Activated CD8-positive, alpha-beta memory T cell treated with anti-CD3 and anti-CD28 coated beads, Interleukin-2, amount 50 U/mL, for 1 hour (primary cell): Measurements from ENCODE around the gene SEC24C.
A peak's percentile ranks its signal among the peaks of the same experiment; 100 is the strongest.
"Not testable (repeated sequence)": the region's sequence is repeated elsewhere in the genome, so short reads cannot be mapped to it uniquely, and the experiment has no call there.

Experiments used
- DNase-seq: peaks from one replicate; pipeline ENCODE4 v3.0.0-alpha.2; 2020; ENCODE audit errors: extremely low read depth

Gene SEC24C

DNA sequence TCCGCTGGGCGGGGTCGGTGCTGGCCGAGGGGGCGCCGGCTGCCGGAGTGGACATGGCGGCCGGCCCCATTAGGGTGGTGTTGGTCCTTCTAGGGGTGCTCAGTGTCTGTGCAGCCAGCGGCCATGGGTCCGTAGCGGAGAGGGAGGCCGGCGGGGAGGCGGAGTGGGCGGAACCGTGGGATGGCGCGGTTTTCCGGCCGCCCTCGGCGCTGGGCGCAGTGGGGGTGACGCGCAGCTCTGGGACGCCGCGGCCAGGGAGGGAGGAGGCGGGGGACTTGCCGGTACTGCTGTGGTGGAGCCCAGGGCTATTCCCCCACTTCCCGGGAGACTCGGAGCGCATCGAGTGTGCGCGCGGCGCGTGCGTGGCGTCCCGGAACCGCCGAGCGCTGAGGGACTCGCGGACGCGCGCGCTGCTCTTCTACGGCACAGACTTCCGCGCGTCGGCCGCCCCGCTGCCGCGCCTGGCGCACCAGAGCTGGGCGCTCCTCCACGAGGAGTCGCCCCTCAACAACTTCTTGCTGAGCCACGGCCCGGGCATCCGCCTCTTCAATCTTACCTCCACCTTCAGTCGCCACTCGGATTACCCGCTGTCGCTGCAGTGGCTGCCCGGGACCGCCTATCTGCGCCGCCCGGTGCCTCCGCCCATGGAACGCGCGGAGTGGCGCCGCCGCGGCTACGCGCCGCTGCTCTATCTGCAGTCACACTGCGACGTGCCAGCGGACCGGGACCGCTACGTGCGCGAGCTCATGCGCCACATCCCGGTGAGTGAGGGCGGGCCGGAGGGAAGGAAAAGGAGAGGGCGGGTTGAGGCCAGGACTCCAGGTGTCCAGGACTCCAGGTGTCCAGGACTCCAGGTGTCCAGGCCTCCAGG, 28.3 kb downstream of the SEC24C start:
- peak; percentile 53 for DNase-seq

DNA sequence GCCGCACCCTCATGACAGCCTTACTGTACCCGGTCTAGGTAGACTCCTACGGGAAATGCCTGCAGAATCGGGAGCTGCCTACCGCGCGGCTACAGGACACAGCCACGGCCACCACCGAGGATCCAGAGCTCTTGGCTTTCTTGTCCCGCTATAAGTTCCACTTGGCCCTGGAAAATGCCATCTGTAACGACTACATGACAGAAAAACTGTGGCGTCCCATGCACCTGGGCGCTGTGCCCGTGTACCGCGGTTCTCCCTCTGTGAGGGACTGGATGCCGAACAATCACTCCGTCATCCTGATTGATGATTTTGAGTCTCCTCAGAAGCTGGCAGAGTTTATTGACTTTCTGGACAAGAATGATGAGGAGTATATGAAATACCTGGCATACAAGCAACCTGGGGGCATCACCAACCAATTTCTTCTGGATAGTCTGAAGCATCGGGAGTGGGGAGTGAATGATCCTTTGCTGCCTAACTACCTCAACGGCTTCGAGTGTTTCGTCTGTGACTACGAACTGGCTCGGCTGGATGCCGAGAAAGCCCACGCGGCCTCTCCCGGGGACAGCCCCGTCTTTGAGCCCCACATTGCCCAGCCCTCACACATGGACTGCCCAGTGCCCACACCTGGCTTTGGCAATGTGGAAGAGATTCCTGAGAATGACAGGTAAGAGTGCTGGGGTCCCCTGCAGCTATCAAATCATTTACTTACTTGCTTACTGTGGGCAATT, 29.1 kb downstream of the SEC24C start:
- DNase-seq: no peak

DNA sequence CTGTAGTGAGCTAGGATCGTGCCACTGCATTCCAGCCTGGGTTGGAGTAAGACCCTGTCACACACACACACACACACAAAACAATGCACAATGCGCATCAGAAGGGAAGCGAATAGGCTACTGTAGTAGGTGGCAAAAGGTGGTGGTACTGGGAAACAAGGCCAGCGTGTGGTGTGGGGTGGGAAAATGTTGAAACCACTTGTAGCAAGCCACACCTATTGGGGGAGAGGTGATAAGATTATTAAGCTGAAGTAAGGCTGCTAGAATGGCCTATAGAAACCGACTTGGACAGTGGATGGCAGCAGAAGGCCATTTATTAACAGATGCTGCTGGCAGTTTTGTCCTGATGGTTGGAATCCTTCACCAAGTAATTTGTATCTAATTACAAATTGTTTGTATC, 30.5 kb downstream of the SEC24C start:
- DNase-seq: no peak

DNA sequence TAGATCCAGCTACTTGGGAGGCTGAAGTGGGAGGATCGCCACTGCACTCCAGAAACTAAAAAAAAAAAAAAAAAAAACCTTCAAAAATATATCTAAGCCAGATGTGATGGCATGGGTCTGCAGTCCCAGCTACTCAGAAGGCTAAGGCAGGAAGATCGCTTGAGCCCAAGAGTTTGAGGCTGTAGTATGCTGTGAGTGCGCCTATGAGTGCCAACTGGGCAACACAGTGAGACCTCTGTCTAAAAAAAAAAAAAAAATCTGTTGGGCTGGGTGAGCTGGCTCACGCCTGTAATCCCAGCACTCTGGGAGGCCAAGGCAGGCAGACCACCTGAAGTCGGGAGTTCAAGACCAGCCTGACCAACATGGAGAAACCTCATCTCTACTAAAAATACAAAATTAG, 34.8 kb downstream of the SEC24C start:
- DNase-seq: no peak

DNA sequence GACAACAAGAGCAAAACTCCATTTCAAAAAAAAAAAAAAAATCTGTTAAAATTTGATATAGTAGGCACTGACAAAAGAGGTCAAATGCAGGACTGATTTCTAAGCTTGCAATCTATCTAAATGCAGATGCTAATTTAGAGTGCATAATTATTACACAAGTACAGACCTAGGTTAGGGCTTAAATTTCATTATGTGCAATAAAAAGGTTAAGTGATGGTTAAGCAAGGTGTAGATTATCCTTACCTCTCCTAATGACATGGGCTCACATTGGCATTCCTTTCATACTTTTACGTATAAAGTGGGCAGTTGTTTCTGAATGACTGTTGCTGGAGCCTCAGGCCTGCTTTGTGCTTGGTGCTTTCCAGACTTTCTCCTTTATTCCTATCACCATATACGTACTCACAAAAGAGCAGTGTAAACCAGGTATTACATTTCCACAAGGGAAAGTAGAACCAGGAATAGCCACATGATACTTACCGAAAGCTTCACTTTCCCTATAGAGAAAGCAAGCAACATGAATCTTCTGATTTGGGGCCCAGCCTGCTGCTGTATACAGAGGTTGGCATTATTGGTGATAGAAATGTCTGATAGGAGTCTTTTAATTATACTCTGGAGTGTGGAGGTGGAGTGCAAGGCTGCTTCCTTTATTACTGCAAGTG, 35.5 kb downstream of the SEC24C start:
- no peak for DNase-seq

DNA sequence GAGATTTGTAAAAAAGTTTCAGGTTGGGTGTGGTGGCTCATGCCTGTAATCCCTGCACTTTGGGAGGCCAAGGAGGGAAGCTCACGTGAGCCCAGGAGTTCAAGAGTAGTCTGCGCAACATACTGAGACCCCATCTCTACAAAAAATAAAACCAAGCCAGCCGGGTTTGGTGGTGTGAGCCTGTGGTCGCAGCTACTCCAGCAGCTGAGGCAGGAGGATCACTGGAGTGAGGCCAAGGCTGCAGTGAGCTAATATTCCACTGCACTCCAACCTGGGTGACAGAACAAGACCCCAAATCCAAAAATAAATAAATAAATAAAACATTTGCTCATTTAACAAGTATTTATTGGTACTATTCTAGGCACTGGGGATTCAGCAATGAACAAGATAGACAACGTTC, 36.1 kb downstream of the SEC24C start:
- no peak for DNase-seq

DNA sequence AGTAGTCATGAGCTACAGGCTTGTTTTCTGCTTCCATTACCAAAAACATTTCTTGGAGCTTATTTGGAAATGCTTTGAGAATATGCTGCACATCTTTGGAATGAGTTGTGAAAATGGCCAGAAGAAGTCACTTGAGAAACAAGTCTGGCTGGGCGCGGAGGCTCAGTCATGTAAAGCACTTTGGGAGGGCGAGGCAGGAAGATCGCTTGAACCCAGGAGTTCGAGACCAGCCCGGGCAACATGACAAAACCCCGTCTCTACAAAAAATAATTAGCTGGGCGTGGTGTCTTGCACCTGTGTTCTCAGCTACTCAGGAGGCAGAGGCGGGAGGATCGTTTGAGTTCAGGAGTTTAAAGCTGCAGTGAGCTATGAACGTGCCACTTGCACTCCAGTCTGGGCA, 36.8 kb downstream of the SEC24C start:
- no peak for DNase-seq

DNA sequence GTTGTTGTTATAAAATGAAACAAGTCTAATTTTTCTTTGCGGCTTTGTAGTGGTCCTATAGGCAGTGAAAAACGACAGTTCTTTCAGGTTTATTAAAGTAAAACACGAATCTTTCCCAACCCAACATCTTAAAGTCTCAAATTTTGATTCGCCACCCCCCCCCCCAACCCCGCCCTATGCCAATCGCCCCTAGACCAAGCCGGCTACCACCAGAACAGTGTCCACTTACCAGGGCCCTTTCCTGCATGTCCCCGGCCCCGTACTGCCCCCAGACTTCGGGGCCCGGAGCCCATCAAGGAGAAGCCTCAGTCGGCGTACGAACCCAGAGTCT, 37.3 kb downstream of the SEC24C start:
- DNase-seq: no peak

DNA sequence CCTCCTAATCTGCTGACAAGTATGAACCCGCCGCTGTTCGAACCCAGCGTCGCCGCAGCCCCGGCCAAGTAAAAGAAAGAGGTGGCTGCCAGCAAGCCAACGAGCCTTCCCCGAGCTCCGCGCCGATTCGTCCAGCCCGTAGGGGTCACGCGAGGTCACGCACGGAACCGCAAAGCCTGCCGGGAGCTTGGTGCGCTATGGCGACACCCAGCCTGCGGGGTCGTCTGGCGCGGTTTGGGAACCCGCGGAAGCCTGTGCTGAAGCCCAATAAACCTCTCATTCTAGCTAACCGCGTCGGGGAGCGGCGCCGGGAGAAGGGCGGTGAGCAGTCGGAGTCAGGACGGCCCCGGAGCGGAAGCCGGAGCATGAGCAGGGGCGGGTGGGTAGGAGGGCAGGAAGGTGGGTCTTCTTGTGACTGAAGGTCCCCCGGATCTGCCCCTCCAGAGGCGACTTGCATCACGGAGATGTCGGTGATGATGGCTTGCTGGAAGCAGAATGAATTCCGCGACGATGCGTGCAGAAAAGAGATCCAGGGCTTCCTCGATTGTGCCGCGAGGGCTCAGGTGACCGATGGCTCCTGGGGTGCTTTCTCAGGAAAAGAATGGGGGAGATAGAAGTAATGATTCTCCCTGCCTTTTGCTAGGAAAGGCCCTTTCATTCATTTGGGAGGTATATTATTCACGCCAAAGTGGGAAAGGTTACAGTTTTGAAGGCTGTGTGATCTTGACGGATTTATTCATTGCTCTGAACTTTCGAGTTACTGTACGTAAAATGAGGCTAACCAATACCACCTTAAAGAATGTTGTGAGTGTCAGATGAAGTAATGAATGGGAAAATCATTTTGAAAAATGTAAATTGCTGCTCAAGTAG, 37.9 kb downstream of the SEC24C start, which contains the start of gene CHCHD1:
TSS of gene CHCHD1 (plus strand) at position 170 of the 870 bp plus-strand sequence. CDS start at position 198, 28 bp downstream.
- peak; percentile 68 for DNase-seq

DNA sequence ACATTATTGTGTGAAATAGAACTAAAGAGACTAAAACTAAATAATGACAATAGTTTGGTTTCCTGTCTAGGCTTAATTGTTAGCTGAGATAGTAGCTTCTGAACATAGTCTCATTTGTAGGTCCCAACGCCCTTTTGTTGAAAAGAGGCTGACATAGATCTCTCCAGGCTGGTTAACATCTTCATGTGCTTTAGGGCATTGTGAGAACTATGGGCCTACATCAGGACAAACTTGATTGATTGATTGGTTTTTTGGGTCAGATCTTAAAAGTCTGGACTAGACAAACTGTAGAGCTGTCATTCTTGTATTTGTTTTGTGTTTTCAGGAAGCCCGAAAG, 38.5 kb downstream of the SEC24C start:
- DNase-seq: no peak

DNA sequence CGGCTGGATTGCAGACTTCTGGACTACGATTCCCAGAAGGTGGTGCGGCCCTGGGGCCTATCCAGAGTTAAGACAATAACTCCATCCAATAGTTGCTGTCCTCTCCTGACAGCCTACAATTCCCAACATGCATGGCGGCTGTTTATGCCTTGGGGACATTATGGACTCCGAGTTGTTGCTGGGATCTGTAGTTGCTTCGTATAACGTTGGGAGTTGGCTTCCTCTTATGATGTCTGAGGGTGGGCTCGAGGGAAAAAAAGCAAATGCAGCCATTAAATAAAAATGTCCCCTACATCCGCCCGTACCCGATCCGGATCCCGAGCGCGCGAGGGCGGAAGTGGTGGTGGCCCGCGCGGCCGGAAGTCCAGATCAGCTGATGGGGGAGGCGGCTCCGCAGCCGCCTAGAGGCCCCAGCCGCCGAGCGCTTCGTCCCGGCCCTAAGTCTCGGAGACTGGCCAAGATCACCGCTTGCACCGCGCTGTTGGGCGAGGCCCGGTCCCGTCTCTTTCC, 41.1 kb downstream of the SEC24C start, which contains the start of gene ZSWIM8:
TSS of gene ZSWIM8 (plus strand) at position 396 of the 510 bp plus-strand sequence. CDS start 273 bp downstream, outside the sequence.
- peak; percentile 73 for DNase-seq

DNA sequence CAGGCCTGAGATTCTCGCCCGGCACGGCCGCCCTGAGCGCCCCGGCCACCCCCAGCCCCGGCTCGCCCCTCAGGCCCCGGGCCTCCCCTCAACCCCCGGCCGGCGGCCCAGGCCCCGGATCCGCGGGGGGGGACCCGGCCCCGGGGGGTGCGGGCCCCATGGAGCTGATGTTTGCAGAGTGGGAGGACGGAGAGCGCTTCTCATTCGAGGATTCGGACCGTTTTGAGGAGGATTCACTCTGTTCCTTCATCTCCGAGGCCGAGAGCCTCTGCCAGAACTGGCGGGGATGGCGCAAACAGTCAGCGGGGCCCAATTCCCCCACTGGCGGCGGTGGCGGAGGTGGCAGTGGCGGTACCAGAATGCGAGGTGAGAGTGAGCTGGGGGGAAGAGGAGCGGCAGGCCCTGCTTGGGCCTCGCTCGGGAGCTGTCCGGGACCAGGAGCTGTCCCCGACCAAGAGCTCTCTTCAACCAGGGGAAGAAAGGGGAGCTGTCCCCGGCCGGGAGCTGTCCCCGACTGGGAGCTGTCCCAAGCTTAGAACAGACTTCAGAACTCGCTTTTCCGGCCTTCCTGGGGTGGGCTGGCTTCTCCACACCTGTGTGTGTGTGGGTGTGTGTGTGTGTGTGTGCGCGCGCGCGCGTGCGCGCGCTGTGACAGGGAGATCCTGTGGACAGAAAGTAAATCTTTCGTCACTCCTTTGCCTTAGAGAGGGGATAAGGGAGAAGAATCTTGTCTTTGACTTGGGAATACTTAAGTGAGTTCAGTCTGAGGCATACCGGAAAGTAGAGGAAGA, 41.7 kb downstream of the SEC24C start:
- DNase-seq: no peak

DNA sequence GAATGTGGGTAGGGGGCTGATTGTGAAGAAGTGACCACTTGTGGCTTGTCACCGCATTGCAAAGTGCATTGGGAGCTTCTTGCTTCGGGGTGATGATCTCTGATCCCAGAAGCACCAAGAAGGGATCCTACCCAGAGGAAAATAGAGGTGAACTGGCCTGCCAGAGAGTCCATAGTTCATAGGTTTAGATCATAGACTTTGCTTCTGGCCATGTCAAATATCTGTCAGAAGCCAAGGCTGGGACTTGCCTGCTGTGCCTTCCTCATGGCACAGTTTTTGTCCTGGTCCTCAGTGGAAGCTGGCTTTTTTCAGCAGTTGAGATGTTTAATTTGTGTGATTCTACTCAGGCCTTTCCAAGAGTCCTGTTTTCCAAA, 42.3 kb downstream of the SEC24C start:
- no peak for DNase-seq

DNA sequence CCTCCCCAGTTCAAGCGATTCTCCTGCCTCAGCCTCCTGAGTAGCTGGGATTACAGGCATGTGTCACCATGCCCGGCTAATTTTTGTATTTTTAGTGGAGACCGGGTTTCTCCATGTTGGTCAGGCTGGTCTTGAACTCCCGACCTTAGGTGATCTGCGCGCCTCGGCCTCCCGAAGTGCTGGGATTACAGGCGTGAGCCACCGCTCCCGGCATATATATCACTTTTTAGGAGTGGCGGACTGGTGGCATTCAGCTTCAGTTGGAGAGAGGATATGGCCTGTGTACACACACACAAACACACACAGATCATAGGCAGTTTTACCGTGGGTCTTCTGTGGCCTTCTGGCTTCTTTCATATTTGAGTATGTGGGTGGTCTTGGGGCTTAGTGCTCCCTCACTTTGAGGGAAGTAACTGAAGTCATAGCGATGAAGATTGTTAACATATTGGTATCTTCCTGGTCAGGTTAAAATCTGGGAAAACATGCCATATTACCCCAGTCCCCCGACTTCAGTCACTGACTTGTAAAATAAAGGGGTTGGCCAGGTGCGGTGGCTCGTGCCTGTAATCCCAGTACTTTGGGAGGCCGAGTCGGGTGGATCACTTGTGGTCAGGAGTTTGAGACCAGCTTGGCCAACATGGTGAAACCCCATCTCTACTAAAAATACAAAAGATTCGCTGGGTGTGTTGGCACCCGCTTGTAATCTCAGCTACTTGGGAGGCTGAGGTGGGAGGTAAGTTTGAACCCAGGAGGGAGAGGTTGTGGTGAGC, 43.0 kb downstream of the SEC24C start:
- not testable (repeated sequence) for DNase-seq

DNA sequence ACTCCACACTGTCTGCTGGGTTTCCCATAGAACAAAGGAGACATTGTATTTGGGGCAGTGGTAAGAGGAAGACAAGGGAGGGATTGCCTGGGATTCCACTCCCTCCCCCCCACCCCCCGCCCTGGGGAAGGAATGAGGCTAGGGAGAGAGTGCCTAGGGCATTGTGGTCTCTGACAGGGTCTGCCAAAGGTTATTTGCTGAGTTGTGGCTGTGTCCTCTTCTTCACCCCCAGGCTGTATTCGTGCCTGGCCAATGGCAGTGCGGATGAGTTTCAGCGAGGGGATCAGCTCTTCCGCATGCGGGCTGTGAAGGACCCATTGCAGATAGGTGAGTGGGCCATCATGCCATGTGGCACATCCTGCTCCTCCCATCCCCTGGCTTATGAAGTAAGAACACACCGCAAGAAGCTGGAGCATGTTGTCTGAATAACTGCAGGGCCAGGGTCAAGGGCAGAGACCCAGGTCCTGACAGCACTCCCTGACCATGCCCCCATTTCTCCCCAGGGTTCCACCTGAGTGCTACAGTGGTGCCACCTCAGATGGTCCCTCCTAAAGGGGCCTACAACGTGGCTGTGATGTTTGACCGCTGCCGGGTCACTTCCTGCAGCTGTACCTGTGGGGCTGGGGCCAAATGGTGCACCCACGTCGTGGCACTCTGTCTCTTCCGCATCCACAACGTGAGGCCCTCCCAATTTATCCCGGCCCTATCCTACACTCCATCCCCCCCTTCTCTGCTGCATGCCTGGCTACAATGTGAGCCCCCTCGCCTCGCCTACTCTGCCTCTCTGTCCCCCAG, 44.9 kb downstream of the SEC24C start:
- no peak for DNase-seq

DNA sequence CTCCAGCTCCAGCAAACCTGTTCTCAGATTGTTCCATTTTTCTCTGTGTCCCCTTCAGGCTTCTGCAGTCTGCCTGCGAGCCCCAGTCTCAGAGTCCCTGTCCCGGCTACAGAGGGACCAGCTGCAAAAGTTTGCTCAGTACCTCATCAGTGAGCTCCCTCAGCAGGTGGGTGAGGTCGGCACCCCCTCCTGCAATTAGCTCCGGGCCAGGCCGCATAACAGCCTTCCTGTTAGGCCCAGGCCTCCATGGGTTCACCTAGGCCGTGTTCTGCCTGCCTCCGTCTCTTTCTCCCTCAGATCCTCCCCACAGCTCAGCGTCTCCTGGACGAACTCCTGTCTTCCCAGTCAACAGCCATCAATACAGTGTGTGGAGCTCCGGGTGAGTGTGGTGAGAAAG, 45.5 kb downstream of the SEC24C start:
- no peak for DNase-seq

DNA sequence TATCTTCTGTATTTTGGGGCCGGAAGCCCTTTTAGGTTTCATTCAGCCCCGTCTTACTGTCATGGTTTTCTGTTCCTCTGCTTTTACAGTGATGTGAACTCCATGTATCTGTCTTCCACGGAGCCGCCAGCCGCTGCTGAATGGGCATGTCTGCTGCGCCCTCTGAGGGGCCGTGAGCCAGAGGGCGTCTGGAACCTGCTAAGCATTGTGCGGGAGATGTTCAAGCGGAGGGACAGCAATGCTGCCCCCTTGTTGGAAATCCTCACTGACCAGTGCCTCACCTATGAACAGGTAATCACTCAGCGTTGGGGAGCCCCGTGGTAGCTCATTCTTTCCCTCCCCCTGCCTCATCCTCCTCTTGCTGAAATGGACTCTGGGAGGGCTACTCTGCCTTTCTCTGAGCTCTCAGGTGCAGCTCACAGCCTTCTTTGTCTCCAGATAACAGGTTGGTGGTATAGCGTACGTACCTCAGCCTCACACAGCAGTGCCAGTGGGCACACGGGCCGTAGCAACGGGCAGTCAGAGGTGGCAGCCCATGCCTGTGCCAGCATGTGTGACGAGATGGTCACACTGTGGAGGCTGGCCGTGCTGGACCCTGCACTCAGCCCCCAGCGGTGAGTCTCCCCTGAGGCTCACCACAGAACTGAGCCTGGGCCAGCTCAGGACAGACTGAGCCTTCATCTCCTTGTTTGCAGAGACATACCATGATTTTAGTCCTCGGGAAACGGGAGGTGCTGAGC, 46.9 kb downstream of the SEC24C start:
- DNase-seq: no peak

DNA sequence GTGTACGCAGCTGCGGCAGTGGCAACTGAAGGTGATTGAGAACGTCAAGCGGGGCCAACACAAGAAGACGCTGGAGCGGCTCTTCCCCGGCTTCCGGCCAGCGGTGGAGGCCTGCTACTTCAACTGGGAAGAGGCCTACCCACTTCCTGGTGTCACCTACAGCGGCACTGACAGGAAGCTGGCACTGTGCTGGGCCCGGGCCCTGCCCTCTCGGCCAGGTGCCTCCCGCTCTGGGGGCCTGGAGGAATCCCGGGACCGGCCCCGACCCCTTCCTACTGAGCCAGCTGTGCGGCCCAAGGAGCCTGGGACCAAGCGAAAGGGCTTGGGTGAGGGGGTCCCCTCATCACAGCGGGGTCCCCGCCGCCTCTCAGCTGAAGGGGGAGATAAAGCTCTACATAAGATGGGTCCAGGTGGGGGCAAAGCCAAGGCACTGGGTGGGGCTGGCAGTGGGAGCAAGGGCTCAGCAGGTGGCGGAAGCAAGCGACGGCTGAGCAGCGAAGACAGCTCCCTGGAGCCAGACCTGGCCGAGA, 47.8 kb downstream of the SEC24C start:
- DNase-seq: no peak
